ENCODE data around the gene RPL5. TPM values are rescaled to one million over a fixed set of nuclear protein-coding genes. Genes with fewer than 3 reads are reported as not detected.

RPL5 gene
- total RNA-seq, 1 experiment from 2014 or later: 1,480 TPM

DNA sequence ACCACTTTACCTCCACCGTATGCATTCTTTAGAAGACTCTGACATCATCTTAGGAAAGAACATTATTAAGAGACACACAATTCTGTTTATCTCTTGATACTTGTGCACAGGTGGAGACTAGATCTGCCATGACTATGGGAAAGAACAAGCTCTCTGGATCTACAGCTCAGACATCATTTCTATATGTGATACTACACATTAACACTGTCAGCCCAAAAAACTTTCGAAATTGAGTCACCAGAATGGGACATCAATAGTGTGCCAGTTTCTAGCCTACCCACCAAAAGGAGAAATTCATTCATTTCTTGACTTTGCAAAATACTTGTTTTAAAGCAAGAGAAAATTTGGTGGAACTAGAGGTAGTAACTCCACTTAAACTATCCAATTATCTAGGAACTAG, 41.0 kb upstream of the RPL5 start:
- Histone ChIP-seq H3K4me1 (ENCODE audit: control insufficient read depth in 1 of 2, insufficient read depth in 2 of 2, low read length in 2 of 2) (no peaks in the 10 kb centered on the region), H2AFZ (ENCODE audit: low read depth, low read length, poor library complexity, severe bottlenecking) (no peak overlapping the region), H3K27me3 (ENCODE audit: insufficient read depth, low read length) (no peaks in the 10 kb centered on the region), H3K79me2 (ENCODE audit: insufficient read depth, low read length) (no peaks in the 10 kb centered on the region), H3K9me3 (ENCODE audit: control insufficient read depth in 1 of 2, insufficient read depth in 1 of 2, low read depth in 1 of 2, low read length in 2 of 2) (no peaks in the 10 kb centered on the region), H3K27ac (ENCODE audit: low read depth, low read length) (no peak overlapping the region), H3K4me3 (replicated peaks in 1 of 2; ENCODE audit: low read depth in 1 of 2, low read length in 2 of 2) (no peak overlapping the region), H3K9me2 (ENCODE audit: insufficient read depth) (no peaks in the 10 kb centered on the region), H3K9ac (ENCODE audit: low read length) (no peak overlapping the region), H3K36me3 (ENCODE audit: control insufficient read depth in 1 of 2, insufficient read depth in 2 of 2, low read length in 2 of 2) (no peaks in the 10 kb centered on the region), H3K4me2 (ENCODE audit: low read length) (no peak overlapping the region), H4K20me1 (ENCODE audit: insufficient read depth) (no peaks in the 10 kb centered on the region)
- ChIA-PET RAD21 (ENCODE audit: low non-redundant PET in 1 of 2, low total read pairs in 2 of 2, uncharacterized antibody in 2 of 2, unreplicated experiment in 2 of 2) (no interaction called here), CTCF (interaction anchor here (1.9 kb wide), 1 partner anchor 26 kb away, joined by 5 read pairs; no protein-coding TSS in a partner anchor), POLR2A (no interaction called here)
- no TSS peak for BruUV-seq (replicated peaks)
- DNase-seq (ENCODE audit: low read depth, low spot score) (no peak), ATAC-seq (no peak)
- intact Hi-C loops (cut with micrococcal nuclease): no loop called here
- TF ChIP-seq SRF (IDR thresholded peaks at IDR 0.05; ENCODE audit: low read depth): no peak
- TF ChIP-seq POLR2A (IDR thresholded peaks at IDR 0.05; ENCODE audit: borderline replicate concordance, extremely low read depth, insufficient read depth, insufficient read length): no peak
- TF ChIP-seq EGR1 (IDR thresholded peaks at IDR 0.05; ENCODE audit: low read depth): no peak

DNA sequence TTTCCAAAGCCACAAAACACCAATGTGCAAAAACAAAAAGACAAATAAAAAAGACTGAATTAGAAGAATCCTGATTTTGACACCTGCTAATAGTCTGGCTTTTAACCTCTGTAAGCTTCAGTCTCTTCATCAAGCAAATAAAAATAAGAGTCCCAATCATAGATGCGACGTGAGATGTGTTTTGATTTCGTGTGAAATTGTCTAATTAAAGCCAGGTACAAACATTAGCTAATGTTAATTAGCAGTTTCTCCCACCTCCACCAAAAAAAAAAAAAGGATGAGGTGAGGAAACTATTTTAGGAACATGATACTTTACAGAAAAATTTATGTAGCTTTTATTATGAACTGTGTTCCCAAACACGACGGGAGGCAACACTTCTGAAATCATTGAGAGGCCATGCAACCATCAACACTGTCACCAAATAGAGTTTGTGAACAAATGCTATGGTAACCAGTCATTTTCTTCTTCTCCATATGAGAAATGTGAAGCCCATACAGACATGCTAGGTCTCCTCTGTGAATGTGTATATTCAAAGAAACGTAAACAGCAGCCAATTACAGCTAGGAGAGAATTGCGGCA, 40.3 kb upstream of the RPL5 start:
- H3K27me3 ChIP-seq (ENCODE audit: insufficient read depth, low read length): no peaks in the 10 kb centered on the region
- no peaks in the 10 kb centered on the region for H3K9me3 ChIP-seq (ENCODE audit: control insufficient read depth in 1 of 2, insufficient read depth in 1 of 2, low read depth in 1 of 2, low read length in 2 of 2)
- H3K36me3 ChIP-seq (ENCODE audit: control insufficient read depth in 1 of 2, insufficient read depth in 2 of 2, low read length in 2 of 2): no peaks in the 10 kb centered on the region
- no peak for ATAC-seq
- no TSS peak for BruUV-seq (replicated peaks)
- no peak overlapping the region for H3K27ac ChIP-seq (ENCODE audit: low read depth, low read length)
- no peaks in the 10 kb centered on the region for H3K9me2 ChIP-seq (ENCODE audit: insufficient read depth)
- H3K4me3 ChIP-seq (replicated peaks in 1 of 2; ENCODE audit: low read depth in 1 of 2, low read length in 2 of 2): no peak overlapping the region
- ChIA-PET CTCF (interaction anchor here (1.9 kb wide), 1 partner anchor 25 kb away, joined by 5 read pairs; no protein-coding TSS in a partner anchor), POLR2A (no interaction called here), RAD21 (ENCODE audit: low non-redundant PET in 1 of 2, low total read pairs in 2 of 2, uncharacterized antibody in 2 of 2, unreplicated experiment in 2 of 2) (interaction anchor here in 1 of 2 experiments (0.5 kb wide), 1 partner anchor 169 kb away, joined by 3 read pairs; no protein-coding TSS in a partner anchor)
- TF ChIP-seq RAD21 (IDR thresholded peaks at IDR 0.05; ENCODE audit: low read depth) (no peak), ZFX (IDR thresholded peaks at IDR 0.05) (no peak), YY1 (IDR thresholded peaks at IDR 0.05; ENCODE audit: extremely low read depth, insufficient replicate concordance, low read depth, low read length) (no peak)
- H3K9ac ChIP-seq (ENCODE audit: low read length): no peak overlapping the region
- no peaks in the 10 kb centered on the region for H3K4me1 ChIP-seq (ENCODE audit: control insufficient read depth in 1 of 2, insufficient read depth in 2 of 2, low read length in 2 of 2)
- no peaks in the 10 kb centered on the region for H4K20me1 ChIP-seq (ENCODE audit: insufficient read depth)
- intact Hi-C loops (cut with micrococcal nuclease): no loop called here
- H3K4me2 ChIP-seq (ENCODE audit: low read length): no peak overlapping the region
- no peaks in the 10 kb centered on the region for H3K79me2 ChIP-seq (ENCODE audit: insufficient read depth, low read length)
- DNase-seq (ENCODE audit: low read depth, low spot score): no peak
- H2AFZ ChIP-seq (ENCODE audit: low read depth, low read length, poor library complexity, severe bottlenecking): peak overlapping the region; percentile 1

Data from HCT116 (cell line).